GM23338 (cell line): ENCODE data around the gene NCS1.

Source experiments
- EZH2 ChIP-seq: fragments of 200-600 bp; sonication (generic); IDR thresholded peaks from one replicate; pipeline ENCODE4 v1.8.0; 2017; ENCODE audit warnings: antibody characterized with exemption, mild to moderate bottlenecking, low read depth; ENCODE audit not compliant: unreplicated experiment
- POLR2AphosphoS5 ChIP-seq: IDR thresholded peaks from 2 replicates; pipeline ENCODE4 v1.6.1; 2016; ENCODE audit warnings: antibody characterized with exemption, low read depth
- ZNF114 ChIP-seq: fragments of 250-450 bp; sonication (Bioruptor Pico); IDR thresholded peaks from 2 replicates; pipeline ENCODE4 v1.5.0; 2020; ENCODE audit warnings: mild to moderate bottlenecking, moderate library complexity
- TF ChIP-seq, protein P1 (sequence below), 2 experiments: fragments of 200-600 bp in 1 of 2; sonication (generic) in 1 of 2; conservative IDR thresholded peaks; 2 replicates each; pipeline versions ENCODE4 v1.5.1 to v1.6.1; 2016 to 2017; ENCODE audit warnings: antibody characterized with exemption in 2 of 2, low read depth in 2 of 2, mild to moderate bottlenecking in 2 of 2, moderate library complexity in 1 of 2
- TF ChIP-seq, protein P2 (sequence below): IDR thresholded peaks from 2 replicates; pipeline ENCODE4 v1.6.1; 2016; ENCODE audit warnings: antibody characterized with exemption

DNA sequence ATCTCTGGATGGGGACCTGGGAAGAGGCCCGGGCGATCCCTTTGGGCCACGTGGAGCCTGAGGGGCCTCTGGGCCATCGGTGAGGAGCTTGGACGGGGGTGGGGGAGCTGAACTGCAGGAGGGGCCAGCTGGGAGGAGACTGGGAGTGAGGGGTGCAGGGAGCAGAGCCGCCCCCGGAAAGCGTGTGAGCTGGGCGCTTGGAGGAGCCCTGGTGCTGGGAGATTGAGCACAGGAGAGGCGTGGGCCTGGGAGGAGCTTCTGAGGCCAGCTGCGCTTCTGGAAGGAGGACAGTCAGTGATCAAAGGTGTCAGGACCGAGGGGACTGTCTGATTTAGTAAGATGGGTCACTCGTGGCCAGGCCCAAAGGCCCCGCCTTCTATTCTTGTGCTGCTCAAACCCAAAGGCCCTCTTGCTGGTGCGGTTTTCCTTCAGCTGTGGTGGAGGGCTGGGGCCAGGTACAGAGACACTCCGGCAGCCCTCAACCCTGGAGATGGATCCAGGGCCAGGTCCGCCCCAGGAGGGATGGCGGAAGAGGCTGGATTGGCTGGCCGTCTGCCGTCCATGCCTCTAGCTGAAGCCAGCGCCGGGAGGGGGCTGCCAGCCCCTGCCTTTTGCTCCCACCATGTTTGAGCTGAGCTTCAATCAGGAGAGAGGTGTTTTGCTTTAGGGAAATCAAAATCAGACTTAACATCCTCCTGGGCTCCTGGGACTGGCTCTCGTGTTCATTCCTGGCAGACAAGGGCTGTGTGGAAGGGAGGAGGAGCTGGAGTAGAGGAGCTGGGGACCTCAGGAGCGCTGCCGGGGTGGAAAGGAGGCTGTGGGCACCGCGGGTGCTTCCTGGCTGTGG lies 21.6 kb downstream of the NCS1 start:
- TF ChIP-seq POLR2AphosphoS5 (no peak), ZNF114 (CRISPR knock-in tag) (no peak), EZH2 (no peak)
- TF ChIP-seq, protein P1, sequence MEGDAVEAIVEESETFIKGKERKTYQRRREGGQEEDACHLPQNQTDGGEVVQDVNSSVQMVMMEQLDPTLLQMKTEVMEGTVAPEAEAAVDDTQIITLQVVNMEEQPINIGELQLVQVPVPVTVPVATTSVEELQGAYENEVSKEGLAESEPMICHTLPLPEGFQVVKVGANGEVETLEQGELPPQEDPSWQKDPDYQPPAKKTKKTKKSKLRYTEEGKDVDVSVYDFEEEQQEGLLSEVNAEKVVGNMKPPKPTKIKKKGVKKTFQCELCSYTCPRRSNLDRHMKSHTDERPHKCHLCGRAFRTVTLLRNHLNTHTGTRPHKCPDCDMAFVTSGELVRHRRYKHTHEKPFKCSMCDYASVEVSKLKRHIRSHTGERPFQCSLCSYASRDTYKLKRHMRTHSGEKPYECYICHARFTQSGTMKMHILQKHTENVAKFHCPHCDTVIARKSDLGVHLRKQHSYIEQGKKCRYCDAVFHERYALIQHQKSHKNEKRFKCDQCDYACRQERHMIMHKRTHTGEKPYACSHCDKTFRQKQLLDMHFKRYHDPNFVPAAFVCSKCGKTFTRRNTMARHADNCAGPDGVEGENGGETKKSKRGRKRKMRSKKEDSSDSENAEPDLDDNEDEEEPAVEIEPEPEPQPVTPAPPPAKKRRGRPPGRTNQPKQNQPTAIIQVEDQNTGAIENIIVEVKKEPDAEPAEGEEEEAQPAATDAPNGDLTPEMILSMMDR (conservative IDR thresholded peaks at IDR 0.05; ENCODE audit: low read depth in 2 of 2), result no peak
- TF ChIP-seq, protein P2, sequence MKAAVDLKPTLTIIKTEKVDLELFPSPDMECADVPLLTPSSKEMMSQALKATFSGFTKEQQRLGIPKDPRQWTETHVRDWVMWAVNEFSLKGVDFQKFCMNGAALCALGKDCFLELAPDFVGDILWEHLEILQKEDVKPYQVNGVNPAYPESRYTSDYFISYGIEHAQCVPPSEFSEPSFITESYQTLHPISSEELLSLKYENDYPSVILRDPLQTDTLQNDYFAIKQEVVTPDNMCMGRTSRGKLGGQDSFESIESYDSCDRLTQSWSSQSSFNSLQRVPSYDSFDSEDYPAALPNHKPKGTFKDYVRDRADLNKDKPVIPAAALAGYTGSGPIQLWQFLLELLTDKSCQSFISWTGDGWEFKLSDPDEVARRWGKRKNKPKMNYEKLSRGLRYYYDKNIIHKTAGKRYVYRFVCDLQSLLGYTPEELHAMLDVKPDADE, result no peak
